ENCODE data around the gene SRRM1.
A peak's percentile ranks its signal among the peaks of the same experiment; 100 is the strongest.
"Not testable (repeated sequence)": the region's sequence is repeated elsewhere in the genome, so short reads cannot be mapped to it uniquely, and the experiment has no call there.

Gene SRRM1

DNA sequence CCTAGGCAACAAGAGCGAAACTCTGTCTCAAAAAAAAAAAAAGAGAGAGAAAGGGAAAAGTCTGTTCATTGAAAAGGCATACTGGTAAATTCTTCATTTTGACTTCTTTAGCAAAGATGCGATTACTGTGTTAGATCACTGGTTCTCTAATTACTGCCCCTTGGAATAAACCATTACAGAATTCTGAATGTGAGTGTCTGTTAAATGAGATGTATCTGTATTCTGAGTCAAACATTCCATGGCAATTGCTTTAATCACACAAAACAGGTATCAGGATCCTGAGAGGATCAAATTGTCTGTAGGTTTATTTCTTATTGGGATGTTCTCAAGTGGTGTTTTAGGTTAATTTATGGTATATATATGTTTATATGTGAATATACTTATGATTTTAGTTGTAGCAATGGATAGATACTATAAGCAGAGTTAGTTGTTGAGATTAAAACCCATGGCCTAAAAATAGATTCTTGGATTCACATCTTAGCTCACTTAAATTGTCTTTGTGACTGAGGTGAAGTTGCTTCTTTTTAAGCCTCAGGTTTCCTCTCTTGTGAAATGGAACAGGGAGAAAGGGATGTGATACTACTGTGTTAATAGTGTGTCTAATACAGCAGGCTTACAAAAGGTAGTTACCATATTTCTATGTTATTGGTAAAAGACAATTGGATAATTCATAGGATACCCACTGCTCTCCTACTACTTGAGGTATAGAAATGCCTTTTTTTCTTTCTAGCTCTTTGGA is 16.2 kb downstream of the SRRM1 start:
- TF ChIP-seq, protein P1, sequence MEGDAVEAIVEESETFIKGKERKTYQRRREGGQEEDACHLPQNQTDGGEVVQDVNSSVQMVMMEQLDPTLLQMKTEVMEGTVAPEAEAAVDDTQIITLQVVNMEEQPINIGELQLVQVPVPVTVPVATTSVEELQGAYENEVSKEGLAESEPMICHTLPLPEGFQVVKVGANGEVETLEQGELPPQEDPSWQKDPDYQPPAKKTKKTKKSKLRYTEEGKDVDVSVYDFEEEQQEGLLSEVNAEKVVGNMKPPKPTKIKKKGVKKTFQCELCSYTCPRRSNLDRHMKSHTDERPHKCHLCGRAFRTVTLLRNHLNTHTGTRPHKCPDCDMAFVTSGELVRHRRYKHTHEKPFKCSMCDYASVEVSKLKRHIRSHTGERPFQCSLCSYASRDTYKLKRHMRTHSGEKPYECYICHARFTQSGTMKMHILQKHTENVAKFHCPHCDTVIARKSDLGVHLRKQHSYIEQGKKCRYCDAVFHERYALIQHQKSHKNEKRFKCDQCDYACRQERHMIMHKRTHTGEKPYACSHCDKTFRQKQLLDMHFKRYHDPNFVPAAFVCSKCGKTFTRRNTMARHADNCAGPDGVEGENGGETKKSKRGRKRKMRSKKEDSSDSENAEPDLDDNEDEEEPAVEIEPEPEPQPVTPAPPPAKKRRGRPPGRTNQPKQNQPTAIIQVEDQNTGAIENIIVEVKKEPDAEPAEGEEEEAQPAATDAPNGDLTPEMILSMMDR (conservative IDR thresholded peaks at IDR 0.05; ENCODE audit: low read length), result no peak
- no peak overlapping the region for H3K4me3 ChIP-seq (ENCODE audit: low read length)
- no peak for DNase-seq (ENCODE audit: low read depth)

DNA sequence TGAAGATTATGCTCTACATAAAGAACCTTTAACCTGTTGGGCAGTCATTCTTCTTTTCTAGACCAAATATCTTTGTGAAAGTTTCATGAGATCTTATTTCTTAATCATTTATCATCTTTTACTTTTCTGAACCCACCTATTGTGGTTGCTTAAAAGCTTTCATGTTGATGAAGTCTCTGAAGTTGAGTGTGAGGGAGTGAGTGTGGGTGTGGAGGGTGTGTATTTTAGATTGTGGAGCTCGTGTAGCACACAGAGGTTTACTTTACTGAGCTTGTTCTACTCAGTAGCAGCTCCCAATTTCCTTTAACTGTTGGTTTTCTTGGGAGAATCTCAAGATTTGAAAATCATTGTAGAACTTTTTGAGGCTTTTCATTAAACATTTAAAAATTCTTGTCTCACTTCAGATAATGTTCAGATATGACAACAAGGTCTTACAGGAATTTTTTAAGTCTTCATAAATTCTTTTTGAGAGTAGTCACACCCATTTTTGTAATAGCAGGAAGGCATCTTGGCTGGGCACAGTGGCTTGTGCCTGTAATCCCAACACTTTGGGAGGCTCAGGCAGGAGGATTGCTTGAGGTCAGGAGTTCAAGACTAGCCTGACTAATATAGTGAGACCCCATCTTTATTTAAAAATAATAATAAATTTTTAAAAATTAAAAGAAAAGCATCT is 17.0 kb downstream of the SRRM1 start:
- TF ChIP-seq, protein P1 (conservative IDR thresholded peaks at IDR 0.05; ENCODE audit: low read length), result no peak
- no peak overlapping the region for H3K4me3 ChIP-seq (ENCODE audit: low read length)
- DNase-seq (ENCODE audit: low read depth), result peak; percentile 30

DNA sequence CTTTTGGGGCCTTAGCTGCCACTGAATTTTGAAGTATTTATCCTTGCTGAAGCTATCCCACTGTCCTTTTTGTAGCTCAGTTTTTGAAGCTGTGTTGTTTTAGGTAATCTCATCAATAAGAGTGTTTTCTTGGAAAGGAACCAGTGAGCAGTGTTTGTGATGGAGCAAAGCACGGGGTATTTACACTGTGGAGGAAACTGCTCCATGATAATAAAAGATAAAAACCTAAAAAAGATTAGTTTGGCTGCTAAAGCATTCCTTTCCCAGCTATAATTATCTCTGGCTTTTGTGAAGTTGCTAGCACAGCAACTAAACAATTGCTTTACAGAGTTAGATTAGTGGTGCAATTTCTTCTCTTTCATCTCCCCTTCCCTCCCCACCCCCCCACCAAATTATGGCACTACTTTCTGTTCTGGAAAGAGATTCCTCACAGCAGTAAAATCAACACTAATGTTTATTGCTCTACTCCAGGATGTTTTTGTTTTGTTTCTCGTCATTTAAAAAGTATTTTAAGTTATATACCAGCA is 21.5 kb downstream of the SRRM1 start:
- no peak for DNase-seq (ENCODE audit: low read depth)
- TF ChIP-seq, protein P1 (conservative IDR thresholded peaks at IDR 0.05; ENCODE audit: low read length), result no peak

DNA sequence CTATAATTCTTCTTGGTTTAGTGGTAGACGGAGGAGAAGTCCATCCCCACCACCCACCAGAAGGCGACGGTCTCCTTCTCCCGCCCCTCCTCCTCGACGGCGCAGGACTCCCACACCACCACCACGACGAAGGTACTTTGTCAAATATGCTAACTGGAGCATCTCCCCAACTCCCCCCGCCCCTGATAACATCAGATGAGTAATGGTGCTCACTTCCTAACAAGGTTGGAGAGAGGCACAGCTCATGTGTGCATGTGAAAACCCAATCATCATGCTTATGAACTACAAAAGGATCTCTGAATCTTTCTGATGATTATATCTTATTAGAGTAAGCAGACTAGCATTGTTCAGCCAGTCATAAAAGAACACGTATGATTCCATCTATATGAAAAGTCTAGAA is 23.7 kb downstream of the SRRM1 start:
- DNase-seq (ENCODE audit: low read depth), result no peak
- H3K4me3 ChIP-seq (ENCODE audit: low read length), result no peak overlapping the region
- TF ChIP-seq, protein P1 (conservative IDR thresholded peaks at IDR 0.05; ENCODE audit: low read length), result no peak

More for the DNA sequence above, 21.5 kb downstream of the SRRM1 start:
- no peak overlapping the region for H3K4me3 ChIP-seq (ENCODE audit: low read length)

DNA sequence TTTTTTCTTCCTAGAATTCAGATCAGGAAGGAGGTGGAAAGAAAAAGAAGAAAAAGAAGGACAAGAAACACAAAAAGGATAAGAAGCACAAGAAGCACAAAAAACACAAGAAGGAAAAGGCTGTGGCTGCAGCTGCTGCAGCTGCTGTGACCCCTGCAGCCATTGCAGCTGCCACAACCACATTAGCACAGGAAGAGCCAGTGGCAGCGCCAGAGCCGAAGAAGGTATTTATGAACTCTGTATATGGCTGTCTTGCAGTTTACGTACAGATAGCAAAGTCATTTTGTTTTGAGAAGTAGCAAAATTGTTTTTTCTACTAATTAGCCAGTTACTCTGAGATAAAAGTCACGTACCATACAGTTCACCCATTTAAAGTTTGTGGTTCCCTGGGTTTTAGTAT is 28.3 kb downstream of the SRRM1 start:
- not testable (repeated sequence) for DNase-seq (ENCODE audit: low read depth); H3K4me3 ChIP-seq (ENCODE audit: low read length)

DNA sequence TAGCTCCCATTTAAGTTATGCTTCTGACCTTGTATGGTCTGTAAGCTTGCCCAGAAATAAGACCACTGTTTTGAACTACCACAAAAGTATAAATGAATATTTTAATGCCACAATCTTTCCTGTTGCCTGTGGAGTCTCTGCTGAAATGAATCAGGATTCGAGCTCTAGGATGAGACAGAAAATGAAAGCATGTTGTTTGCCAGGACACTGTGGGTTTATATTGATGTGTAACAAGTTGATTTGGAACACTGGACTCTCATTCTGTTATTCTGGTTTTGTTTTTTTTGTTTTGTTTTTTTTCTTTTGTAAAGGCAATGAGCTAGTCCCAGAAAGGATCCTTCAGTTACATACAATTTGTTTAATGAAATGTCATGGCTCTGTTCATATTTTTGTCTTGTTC is 29.6 kb downstream of the SRRM1 start:
- DNase-seq (ENCODE audit: low read depth), result peak; percentile 26
- not testable (repeated sequence) for H3K4me3 ChIP-seq (ENCODE audit: low read length)

DNA sequence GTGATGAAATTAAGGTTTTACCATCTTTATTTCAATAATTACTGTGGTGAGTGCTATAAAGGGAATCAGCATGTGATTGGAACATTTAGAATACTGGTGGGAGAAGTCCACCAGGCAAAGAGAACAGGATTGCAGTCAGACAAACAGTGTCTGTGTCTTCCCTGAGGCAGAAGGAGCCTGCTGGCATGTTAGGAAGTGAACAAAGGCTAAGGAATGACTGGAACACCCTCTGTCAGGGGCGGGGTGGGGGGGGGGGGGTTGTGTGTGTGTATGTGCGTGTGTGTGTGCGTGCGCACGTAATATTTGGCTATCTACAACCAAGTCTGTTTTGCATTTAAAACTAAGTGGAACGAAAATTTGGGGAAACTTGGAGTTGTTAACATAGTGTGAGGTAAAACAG is 30.2 kb downstream of the SRRM1 start:
- peak; percentile 53 for DNase-seq (ENCODE audit: low read depth)
- H3K4me3 ChIP-seq (ENCODE audit: low read length), result no peak overlapping the region
- TF ChIP-seq, protein P1 (conservative IDR thresholded peaks at IDR 0.05; ENCODE audit: low read length), result no peak

DNA sequence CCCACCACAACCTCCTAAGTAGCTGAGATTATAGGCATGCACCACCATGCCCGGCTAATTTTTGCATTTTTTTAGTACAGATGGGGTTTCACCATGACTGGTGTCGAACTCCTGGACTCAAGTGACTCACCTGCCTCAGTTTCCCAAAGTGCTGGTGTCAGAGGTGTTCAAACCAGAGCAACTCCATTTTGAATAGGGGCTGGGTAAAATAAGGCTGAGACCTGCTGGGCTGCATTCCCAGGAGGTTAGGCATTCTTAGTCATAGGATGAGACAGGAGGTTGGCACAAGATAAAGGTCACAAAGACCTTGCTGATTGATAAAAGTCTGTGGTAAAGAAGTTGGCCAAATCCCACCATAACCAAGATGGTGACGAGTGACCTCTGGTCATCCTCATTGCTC is 35.3 kb downstream of the SRRM1 start:
- not testable (repeated sequence) for H3K4me3 ChIP-seq (ENCODE audit: low read length); DNase-seq (ENCODE audit: low read depth)

Data from AG10803 (cell line).